Right lobe of liver (tissue), 6 donors: ENCODE measurements around the gene WIZ. TPM values are rescaled to one million over a fixed set of nuclear protein-coding genes. Genes with fewer than 3 reads are reported as not detected.

Source experiments
- ATAC-seq, 4 donors: fragments of 200-7000 bp; cut with Tn5 transposase; one replicate each; pipeline ENCODE4 v1.9.1; 2020; ENCODE audit warnings: mild to moderate bottlenecking in 4 of 4, moderate library complexity in 4 of 4
- DNase-seq, 3 donors: peaks; one replicate each; pipeline ENCODE4 v3.0.0-alpha.2; 2020
- H3K27ac ChIP-seq, 3 donors: fragments of 200-600 bp; one replicate each; pipeline ENCODE4 v1.8.0; 2022
- H3K27me3 ChIP-seq, 2 donors: fragments of 200-600 bp; one replicate each; pipeline ENCODE4 v1.8.0; 2022
- H3K36me3 ChIP-seq, 4 donors: fragments of 200-600 bp; sonication (generic) in 1 of 4; one replicate each; pipeline versions ENCODE4 v1.5.1 to v1.8.0; 2017 to 2022; ENCODE audit warnings: control low read depth in 1 of 4
- H3K4me1 ChIP-seq, 4 donors: fragments of 200-600 bp; sonication (generic) in 1 of 4; one replicate each; pipeline versions ENCODE4 v1.5.1 to v1.8.0; 2017 to 2022; ENCODE audit warnings: control low read depth in 1 of 4
- H3K4me3 ChIP-seq, 3 donors: fragments of 200-600 bp; one replicate each; pipeline ENCODE4 v1.8.0; 2022
- H3K9me3 ChIP-seq, 4 donors: fragments of 200-600 bp; sonication (generic) in 1 of 4; one replicate each; pipeline versions ENCODE4 v1.5.1 to v1.8.0; 2017 to 2022; ENCODE audit warnings: control low read depth in 1 of 4
- CTCF ChIP-seq, 4 donors: fragments of 200-600 bp in 3 of 4; fragments of 450-650 bp in 1 of 4; IDR thresholded peaks; one replicate each; pipeline versions ENCODE4 v1.5.1 to v1.8.0; 2016 to 2022; ENCODE audit warnings: antibody characterized with exemption in 4 of 4, mild to moderate bottlenecking in 2 of 4
- POLR2A ChIP-seq: fragments of 450-650 bp; IDR thresholded peaks from one replicate; pipeline ENCODE4 v1.6.1; 2017; ENCODE audit warnings: antibody characterized with exemption, mild to moderate bottlenecking
- WGBS: methylation state at CpG from one replicate; pipeline ENCODE4 v1.1.6; 2018; ENCODE audit warnings: low coverage, low lambda C conversion rate; ENCODE audit not compliant: insufficient coverage; ENCODE audit errors: missing lambda C conversion rate; 5-methylcytosine and 5-hydroxymethylcytosine counted together
- intact Hi-C, 2 donors: fragments of 100-400 bp; cut with DNase I; formaldehyde crosslinking; loops; one replicate each; pipeline versions ENCODE4 v1.11.2 to v1.14.1; 2022
- total RNA-seq, 6 experiments: library from RNA; depleted of rRNA in 2 of 6; stranded (reverse); fragments of >200 nt in 2 of 6; fragmentation: NEBNext Ultra II Directional in 3 of 6; extraction: Animal tissue kit (Norgen Biotek cat#: 25700) in 3 of 6; gene quantifications; one replicate each; pipeline versions ENCODE4 v1.1.0 to v1.2.4, GENCODE V29; 2016 to 2023
- donor health status: DM: no; HTN: yes; CAD: no.
- donor health status: DM: no; HTN: no; CAD: no.
- donor health status: DM: no; HTN: no; CAD: no.
- donor health status: DM: no; HTN: yes; CAD: no.
- donor health status: DM: no; HTN: yes; CAD: no.

WIZ gene
- total RNA-seq, 6 experiments from 2014 or later, result 12.5 to 24.4 (median 14.6) TPM

GRCh38 chr19:15453906-15454860 lies 4.4 kb upstream of the WIZ start:
- ATAC-seq, result peak in 1 of 4 donors; percentile 4
- peak in 1 of 3 donors; percentile 41 for DNase-seq
- intact Hi-C loops, result loop anchor here in 1 of 2 donors (10.0 kb wide), 1 partner anchor 101 kb away; no protein-coding TSS in a partner anchor

GRCh38 chr19:15453091-15453578 lies 3.4 kb upstream of the WIZ start:
- DNase-seq, result peak in 1 of 3 donors; percentile 49
- no peak for TF ChIP-seq POLR2A
- TF ChIP-seq CTCF (IDR thresholded peaks at IDR 0.05), result peak; percentile 43 to 51 (median 45)
- Histone ChIP-seq H3K9me3 (no peaks in the 10 kb centered on the region), H3K36me3 (no peaks in the 10 kb centered on the region), H3K4me1 (peaks cover 0 to 30% (median 3%) of the 10 kb centered on the region in 4 donors), H3K4me3 (peak overlapping the region; percentile 36 to 55 (median 53)), H3K27ac (peak overlapping the region in 2 of 3 donors; percentile 28 to 47), H3K27me3 (no peaks in the 10 kb centered on the region)
- ATAC-seq, result peak; percentile 33 to 47 (median 42)
- WGBS, result 10% methylated on average over 16 of the region's 44 CpGs
- intact Hi-C loops, result loop anchor here in 1 of 2 donors (10.0 kb wide), 1 partner anchor 102 kb away; no protein-coding TSS in a partner anchor

More at GRCh38 chr19:15453906-15454860, 4.4 kb upstream of the WIZ start:
- H3K36me3 ChIP-seq, result no peaks in the 10 kb centered on the region
- peaks cover 0 to 28% (median 3%) of the 10 kb centered on the region in 4 donors for H3K4me1 ChIP-seq
- H3K27me3 ChIP-seq, result no peaks in the 10 kb centered on the region
- no peak overlapping the region for H3K4me3 ChIP-seq
- TF ChIP-seq CTCF (IDR thresholded peaks at IDR 0.05) (peak in 3 of 4 donors; percentile 20 to 45 (median 26)), POLR2A (no peak)
- WGBS, result 42% methylated on average over 12 of the region's 17 CpGs
- H3K9me3 ChIP-seq, result no peaks in the 10 kb centered on the region
- H3K27ac ChIP-seq, result no peak overlapping the region

GRCh38 chr19:15452111-15453047 lies 2.6 kb upstream of the WIZ start:
- peak; percentile 91 to 96 (median 94) for DNase-seq
- Histone ChIP-seq H3K36me3 (no peaks in the 10 kb centered on the region), H3K4me1 (peaks cover 0 to 27% (median 3%) of the 10 kb centered on the region in 4 donors), H3K4me3 (peak overlapping the region; percentile 36 to 55 (median 53)), H3K9me3 (no peaks in the 10 kb centered on the region), H3K27ac (peak overlapping the region in 2 of 3 donors; percentile 28 to 47), H3K27me3 (no peaks in the 10 kb centered on the region)
- no peak for TF ChIP-seq CTCF (IDR thresholded peaks at IDR 0.05)
- TF ChIP-seq POLR2A, result peak; percentile 90
- WGBS, result 22% methylated on average over 9 of the region's 37 CpGs
- ATAC-seq, result peak; percentile 70 to 79 (median 76)
- intact Hi-C loops, result loop anchor here in 1 of 2 donors (10.0 kb wide), 1 partner anchor 102 kb away; no protein-coding TSS in a partner anchor

GRCh38 chr19:15450528-15450890 lies 753 bp upstream of the WIZ start:
- ATAC-seq (no peak), DNase-seq (no peak)
- intact Hi-C loops, result loop anchor here in 1 of 2 donors (10.0 kb wide), 1 partner anchor 104 kb away; no protein-coding TSS in a partner anchor
- H3K9me3 ChIP-seq, result no peaks in the 10 kb centered on the region
- H3K4me3 ChIP-seq, result no peak overlapping the region
- 100% methylated on average over 1 of the region's 1 CpG for WGBS
- H3K27ac ChIP-seq, result no peak overlapping the region
- H3K27me3 ChIP-seq, result no peaks in the 10 kb centered on the region
- no peak for TF ChIP-seq POLR2A
- TF ChIP-seq CTCF (IDR thresholded peaks at IDR 0.05), result no peak
- H3K4me1 ChIP-seq, result peaks cover 0 to 27% (median 4%) of the 10 kb centered on the region in 4 donors
- H3K36me3 ChIP-seq, result no peaks in the 10 kb centered on the region
